Amniotic epithelial cell (primary cell): ENCODE data around the gene TPRN.

Experiments
- DNase-seq: peaks from one replicate; pipeline ENCODE4 v3.0.0-alpha.2; 2010; ENCODE audit warnings: low read depth

The TPRN gene

GRCh38 chr9:137206602-137207001, 6.1 kb upstream of the TPRN start:
- DNase-seq: no peak

GRCh38 chr9:137205126-137206069, 4.9 kb upstream of the TPRN start, which contains the start of the genes NDOR1 and TMEM203:
TSS of gene NDOR1 (plus strand) at chr9:137205700. CDS start at chr9:137205778, 78 bp downstream.
TSS of gene TMEM203 (minus strand) at chr9:137205648. CDS start at chr9:137205414, 234 bp downstream.
- peak; percentile 67 for DNase-seq

GRCh38 chr9:137204731-137205125, 4.2 kb upstream of the TPRN start:
- DNase-seq: no peak

GRCh38 chr9:137202966-137203365, 2.4 kb upstream of the TPRN start:
- no peak for DNase-seq

GRCh38 chr9:137201205-137201868, 796 bp upstream of the TPRN start:
- no peak for DNase-seq

GRCh38 chr9:137199411-137200121, 975 bp downstream of the TPRN start:
- DNase-seq: peak; percentile 34

- no peak for DNase-seq
These were observed 1.6 kb downstream of the TPRN start for GRCh38 chr9:137198902-137199283.

GRCh38 chr9:137198051-137198901, 2.3 kb downstream of the TPRN start:
- no peak for DNase-seq

GRCh38 chr9:137195525-137196220, 4.9 kb downstream of the TPRN start:
- no peak for DNase-seq

- no peak for DNase-seq
These were observed 5.6 kb downstream of the TPRN start for GRCh38 chr9:137194909-137195308.

GRCh38 chr9:137194388-137194787, 6.2 kb downstream of the TPRN start:
- DNase-seq: peak; percentile 68

- DNase-seq: no peak
These were observed 6.8 kb downstream of the TPRN start for GRCh38 chr9:137193771-137194170.

GRCh38 chr9:137192859-137193258, 7.7 kb downstream of the TPRN start:
- no peak for DNase-seq

- DNase-seq: no peak
These were observed 8.1 kb downstream of the TPRN start for GRCh38 chr9:137192448-137192780.

- no peak for DNase-seq
These were observed 8.7 kb downstream of the TPRN start for GRCh38 chr9:137191691-137192447.

GRCh38 chr9:137191245-137191644, 9.3 kb downstream of the TPRN start:
- no peak for DNase-seq

GRCh38 chr9:137190315-137190856, 10.2 kb downstream of the TPRN start:
- no peak for DNase-seq

GRCh38 chr9:137189297-137190295, 10.9 kb downstream of the TPRN start:
- DNase-seq: no peak
